Stimulated activated naive B cell treated with anti-CD40 and anti-IgM and Interleukin-4, amounts not matched to agents 10 μg/mL and 1 μg/mL and 100 μg/mL, for 72 hours (primary cell): ENCODE results near the gene LAGE3.

Experiments
- ATAC-seq, 2 donors: fragments of 150-1000 bp; cut with Tn5 transposase; replicated peaks; 2 replicates each; pipeline ENCODE4 v1.10.0; 2021; ENCODE audit warnings: moderate library complexity in 1 of 2
- DNase-seq: peaks from one replicate; pipeline ENCODE4 v3.0.0; 2021
- H3K27ac Mint-ChIP-seq: one replicate; pipeline ENCODE4 v1.8.0; 2022; ENCODE audit warnings: mild to moderate bottlenecking, mixed read lengths
- H3K27me3 Mint-ChIP-seq, 2 donors: one replicate each; pipeline ENCODE4 v1.8.0; 2022; ENCODE audit warnings: mixed read lengths in 2 of 2
- H3K36me3 Mint-ChIP-seq, 2 donors: one replicate each; pipeline ENCODE4 v1.8.0; 2022; ENCODE audit warnings: mixed read lengths in 2 of 2, mild to moderate bottlenecking in 1 of 2
- H3K4me1 Mint-ChIP-seq, 2 donors: one replicate each; pipeline ENCODE4 v1.8.0; 2022; ENCODE audit warnings: mixed read lengths in 2 of 2, mild to moderate bottlenecking in 1 of 2
- H3K4me3 Mint-ChIP-seq, 2 donors: one replicate each; pipeline ENCODE4 v1.8.0; 2022; ENCODE audit warnings: mild to moderate bottlenecking in 2 of 2, mixed read lengths in 2 of 2, moderate library complexity in 1 of 2
- H3K9me3 Mint-ChIP-seq, 2 donors: one replicate each; pipeline ENCODE4 v1.8.0; 2022; ENCODE audit warnings: mixed read lengths in 2 of 2, mild to moderate bottlenecking in 1 of 2

The LAGE3 gene

GRCh38 chrX:154478728-154479622 is at the start of gene LAGE3:
Gene LAGE3, minus strand, starts transcription at chrX:154479281. Its CDS starts 366 bp downstream, at chrX:154478915.
- Mint-ChIP-seq H3K4me3 (peak within 1 kb of the TSS; percentile 85 to 86), H3K27ac (peak within 1 kb of the TSS; percentile 96), H3K4me1 (peaks cover 20 to 31% of the 10 kb centered on the region in 2 donors), H3K27me3 (no peaks in the 10 kb centered on the region), H3K9me3 (no peaks in the 10 kb centered on the region), H3K36me3 (peaks cover 5 to 11% of the 10 kb centered on the region in 2 donors)
- peak; percentile 88 for DNase-seq
- ATAC-seq, result peak; percentile 87 to 93

GRCh38 chrX:154526901-154527675 is 48.0 kb upstream of the LAGE3 start:
- DNase-seq (no peak), ATAC-seq (peak; percentile 86 to 92)
- Mint-ChIP-seq H3K36me3 (peaks cover 12 to 14% of the 10 kb centered on the region in 2 donors), H3K27ac (peak overlapping the region; percentile 75), H3K9me3 (no peaks in the 10 kb centered on the region), H3K27me3 (no peaks in the 10 kb centered on the region), H3K4me3 (peak overlapping the region; percentile 67 to 75), H3K4me1 (peaks cover 6 to 10% of the 10 kb centered on the region in 2 donors)

DNA sequence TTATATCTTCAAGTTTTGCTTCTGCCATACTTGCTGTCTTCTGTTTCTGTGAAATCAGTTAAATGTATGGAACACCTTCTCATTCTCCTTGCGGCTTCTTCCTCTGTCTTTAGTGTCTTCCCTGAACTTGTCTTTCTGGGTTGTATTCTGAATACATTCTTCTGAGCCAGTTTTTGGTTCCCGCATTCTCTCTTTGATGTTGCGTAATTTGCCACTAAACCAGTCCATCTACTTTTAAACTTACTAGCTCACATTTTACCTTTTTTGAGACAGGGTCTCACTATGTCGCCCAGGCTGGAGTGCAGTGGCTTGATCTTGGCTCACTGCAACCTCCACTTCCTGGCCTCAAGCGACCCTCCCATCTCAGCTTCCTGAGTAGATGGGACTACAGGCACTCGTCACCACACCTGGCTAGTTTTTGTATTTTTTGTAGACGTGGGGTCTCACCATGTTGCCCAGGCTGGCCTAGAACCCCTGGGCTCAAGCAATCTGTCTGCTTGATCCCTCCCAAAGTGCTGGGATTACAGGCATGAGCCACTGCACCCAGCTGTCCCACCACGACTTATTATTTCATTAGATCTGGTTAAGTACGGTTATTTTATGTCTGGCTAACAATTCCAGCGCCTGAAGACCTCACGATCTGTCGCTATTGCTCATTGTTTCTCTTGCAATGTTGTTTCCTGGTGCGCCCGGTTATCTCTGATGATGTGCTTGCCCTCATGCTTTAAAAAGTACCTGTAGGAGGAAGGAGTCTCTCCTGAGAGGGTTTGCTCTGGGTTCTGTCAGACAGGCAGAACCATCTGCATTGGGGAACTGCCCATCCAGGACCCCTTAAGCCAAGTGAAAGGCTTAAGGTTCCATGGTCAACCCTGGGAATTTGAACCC is 46.8 kb upstream of the LAGE3 start:
- Mint-ChIP-seq H3K27ac (peak overlapping the region; percentile 56), H3K9me3 (no peaks in the 10 kb centered on the region), H3K36me3 (peaks cover 6 to 9% of the 10 kb centered on the region in 2 donors), H3K4me3 (no peak overlapping the region), H3K27me3 (no peaks in the 10 kb centered on the region), H3K4me1 (peaks cover 6 to 10% of the 10 kb centered on the region in 2 donors)
- no peak for DNase-seq
- no peak for ATAC-seq

DNA sequence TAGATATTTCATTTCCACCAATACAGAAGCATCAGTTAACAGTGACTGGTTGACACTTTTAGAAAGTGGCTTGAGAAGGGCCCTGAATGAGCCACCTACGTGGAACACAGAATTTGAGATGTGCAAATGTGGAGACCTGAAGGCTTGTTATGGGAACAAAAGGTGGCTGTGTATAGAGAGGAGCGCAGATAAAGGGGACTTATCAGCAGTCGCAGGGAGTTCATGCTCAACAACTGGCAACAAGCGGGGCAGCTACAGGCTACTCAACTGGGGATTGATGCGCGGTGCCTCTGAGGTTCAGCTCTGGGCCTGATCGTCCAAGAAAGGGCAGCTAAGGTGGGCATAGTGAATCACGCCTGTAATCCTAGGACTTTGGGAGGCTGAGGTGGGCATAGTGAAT is 40.3 kb upstream of the LAGE3 start:
- peaks cover 4 to 7% of the 10 kb centered on the region in 2 donors for H3K4me1 Mint-ChIP-seq
- no peak overlapping the region for H3K27ac Mint-ChIP-seq
- no peak for ATAC-seq

GRCh38 chrX:154517101-154517781 is 38.2 kb upstream of the LAGE3 start:
- Mint-ChIP-seq H3K27ac (no peak overlapping the region), H3K27me3 (no peaks in the 10 kb centered on the region), H3K4me1 (peaks cover 11 to 16% of the 10 kb centered on the region in 2 donors), H3K36me3 (peaks cover 2 to 12% of the 10 kb centered on the region in 2 donors), H3K9me3 (no peaks in the 10 kb centered on the region), H3K4me3 (peak overlapping the region in 1 of 2 donors; percentile 54)
- ATAC-seq (no peak), DNase-seq (no peak)

More for the DNA sequence above, 40.3 kb upstream of the LAGE3 start:
- Mint-ChIP-seq H3K9me3 (no peaks in the 10 kb centered on the region), H3K4me3 (no peak overlapping the region), H3K27me3 (no peaks in the 10 kb centered on the region), H3K36me3 (peaks cover 0 to 5% of the 10 kb centered on the region in 2 donors)
- DNase-seq, result no peak

- no peaks in the 10 kb centered on the region for H3K9me3 Mint-ChIP-seq
- no peak for DNase-seq
- H3K4me1 Mint-ChIP-seq, result peaks cover 11 to 17% of the 10 kb centered on the region in 2 donors
- H3K4me3 Mint-ChIP-seq, result peak overlapping the region; percentile 83 to 95
- ATAC-seq, result peak in 1 of 2 donors; percentile 6
- H3K36me3 Mint-ChIP-seq, result peaks cover 2 to 12% of the 10 kb centered on the region in 2 donors
- H3K27ac Mint-ChIP-seq, result peak overlapping the region; percentile 88
- no peaks in the 10 kb centered on the region for H3K27me3 Mint-ChIP-seq
Observed at GRCh38 chrX:154516656-154517100, 37.6 kb upstream of the LAGE3 start.

DNA sequence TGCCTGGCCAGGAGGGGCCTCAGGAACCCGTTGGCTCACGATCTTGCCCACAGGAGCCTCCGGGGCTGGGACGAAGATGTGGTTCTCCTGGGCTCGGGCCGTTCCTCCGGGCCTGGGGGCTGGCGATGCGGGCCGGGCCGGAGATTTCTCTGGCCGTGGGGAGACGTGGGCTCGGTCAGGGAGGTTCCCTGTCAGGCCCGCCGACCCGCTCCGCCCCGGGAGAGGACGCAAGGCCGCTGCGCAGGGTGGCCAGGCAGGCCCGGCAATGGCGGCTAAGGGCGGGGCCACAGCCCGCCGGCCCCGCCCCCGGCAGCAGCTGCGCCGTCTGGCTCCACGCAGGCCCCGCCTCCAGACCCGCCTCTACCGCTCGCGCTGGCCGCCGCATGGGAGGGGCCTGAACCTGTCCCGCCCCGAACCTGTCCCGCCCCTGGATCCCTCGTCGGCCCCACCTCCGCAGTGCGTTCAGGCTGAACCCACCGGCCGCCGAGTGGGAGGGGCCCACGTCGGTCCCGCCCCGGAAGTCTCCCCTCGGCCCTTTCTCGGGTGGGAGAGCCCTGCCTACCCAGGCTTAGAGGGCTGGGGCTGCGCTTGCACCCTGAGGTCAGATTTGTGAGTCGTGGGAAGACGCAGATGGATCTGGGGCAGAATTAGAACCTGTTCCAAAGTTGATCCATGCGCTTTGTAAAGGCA is 37.0 kb upstream of the LAGE3 start, which contains the start of gene FAM3A:
FAM3A (minus strand) TSS at position 267 of the 690 bp plus-strand sequence. CDS start 460 bp downstream, outside the sequence.
- peak; percentile 90 to 95 for ATAC-seq
- Mint-ChIP-seq H3K4me3 (peak within 1 kb of the TSS; percentile 87 to 95), H3K36me3 (peaks cover 4 to 13% of the 10 kb centered on the region in 2 donors), H3K4me1 (peaks cover 11 to 22% of the 10 kb centered on the region in 2 donors), H3K27ac (peak within 1 kb of the TSS; percentile 94), H3K9me3 (no peaks in the 10 kb centered on the region), H3K27me3 (no peaks in the 10 kb centered on the region)
- DNase-seq, result peak; percentile 83

DNA sequence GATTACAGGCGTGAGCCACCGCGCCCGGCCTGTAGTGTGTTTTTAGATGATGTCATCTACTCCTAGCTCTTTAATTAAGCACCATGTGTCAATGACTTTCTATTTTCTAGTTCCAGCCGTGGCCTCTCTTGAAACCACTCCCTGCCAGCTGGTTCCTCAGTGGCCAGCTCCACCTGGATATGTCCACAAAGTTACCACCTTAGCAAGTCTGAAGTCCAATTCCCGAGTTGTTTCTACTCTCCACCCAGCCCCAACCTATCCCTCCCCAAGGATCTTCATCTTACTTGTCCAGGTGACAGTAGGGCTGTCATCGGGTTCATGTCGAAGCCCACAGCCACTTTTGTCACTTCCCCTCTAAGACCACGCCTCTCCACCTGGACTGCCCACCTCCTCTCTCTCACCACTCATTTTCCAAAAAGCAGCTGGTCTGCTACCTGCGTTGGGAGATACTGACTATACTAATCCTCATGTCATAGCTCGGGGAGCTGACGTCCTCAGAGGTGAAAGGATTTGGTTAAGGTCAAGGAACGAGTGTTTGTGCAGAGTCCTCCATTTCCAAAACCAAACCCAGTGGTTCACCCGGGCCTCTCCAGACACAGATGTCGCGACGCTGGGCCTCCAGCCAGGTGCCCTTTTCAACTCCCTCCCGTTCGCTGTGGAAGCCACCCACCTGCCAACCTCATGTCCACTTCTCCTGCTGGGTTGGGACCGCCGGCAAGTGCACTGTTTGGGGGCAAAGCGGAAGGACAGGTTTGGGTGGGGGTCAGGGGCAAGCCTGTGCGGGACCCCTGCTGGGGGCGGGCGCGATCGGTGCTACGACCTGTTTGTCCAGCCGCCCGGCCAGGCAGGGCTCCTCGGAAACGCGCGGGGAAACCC is 36.2 kb upstream of the LAGE3 start:
- H3K36me3 Mint-ChIP-seq, result peaks cover 6 to 18% of the 10 kb centered on the region in 2 donors
- H3K9me3 Mint-ChIP-seq, result no peaks in the 10 kb centered on the region
- H3K4me3 Mint-ChIP-seq, result peak overlapping the region; percentile 87 to 95
- no peak for DNase-seq
- peak; percentile 32 to 36 for ATAC-seq
- H3K27ac Mint-ChIP-seq, result peak overlapping the region; percentile 94
- no peaks in the 10 kb centered on the region for H3K27me3 Mint-ChIP-seq
- peaks cover 11 to 26% of the 10 kb centered on the region in 2 donors for H3K4me1 Mint-ChIP-seq

- no peak for ATAC-seq
- no peak overlapping the region for H3K27ac Mint-ChIP-seq
- H3K27me3 Mint-ChIP-seq, result no peaks in the 10 kb centered on the region
- H3K9me3 Mint-ChIP-seq, result no peaks in the 10 kb centered on the region
- no peak for DNase-seq
- peaks cover 15 to 31% of the 10 kb centered on the region in 2 donors for H3K36me3 Mint-ChIP-seq
- peak overlapping the region in 1 of 2 donors; percentile 39 for H3K4me3 Mint-ChIP-seq
- H3K4me1 Mint-ChIP-seq, result peaks cover 11 to 26% of the 10 kb centered on the region in 2 donors
Observed at GRCh38 chrX:154513716-154514115, 34.6 kb upstream of the LAGE3 start.

- H3K27ac Mint-ChIP-seq, result no peak overlapping the region
- no peak for DNase-seq
- no peak overlapping the region for H3K4me3 Mint-ChIP-seq
- peaks cover 18 to 36% of the 10 kb centered on the region in 2 donors for H3K36me3 Mint-ChIP-seq
- H3K9me3 Mint-ChIP-seq, result no peaks in the 10 kb centered on the region
- H3K4me1 Mint-ChIP-seq, result peaks cover 11 to 26% of the 10 kb centered on the region in 2 donors
- no peak for ATAC-seq
- no peaks in the 10 kb centered on the region for H3K27me3 Mint-ChIP-seq
Observed at GRCh38 chrX:154512879-154513553, 33.9 kb upstream of the LAGE3 start.

GRCh38 chrX:154511761-154512160 is 32.7 kb upstream of the LAGE3 start:
- Mint-ChIP-seq H3K27ac (no peak overlapping the region), H3K4me3 (no peak overlapping the region), H3K4me1 (peaks cover 11 to 26% of the 10 kb centered on the region in 2 donors), H3K36me3 (peaks cover 18 to 38% of the 10 kb centered on the region in 2 donors), H3K9me3 (no peaks in the 10 kb centered on the region), H3K27me3 (no peaks in the 10 kb centered on the region)
- DNase-seq, result no peak
- no peak for ATAC-seq
